HL-60 (cell line): ENCODE results near the gene GSC.

Experiments used
- CTCF ChIP-seq: IDR thresholded peaks from one replicate; pipeline ENCODE4 v1.5.1; 2011; ENCODE audit warnings: low read length, control low read depth, inconsistent platforms; ENCODE audit not compliant: insufficient read depth
- POLR2AphosphoS5 ChIP-seq: IDR thresholded peaks from 2 replicates; pipeline ENCODE4 v1.6.1; 2012; ENCODE audit warnings: low read depth
- REST ChIP-seq: IDR thresholded peaks from 2 replicates; pipeline ENCODE4 v1.6.1; 2012; ENCODE audit warnings: low read depth; ENCODE audit not compliant: insufficient replicate concordance
- SPI1 ChIP-seq: IDR thresholded peaks from 2 replicates; pipeline ENCODE4 v1.6.1; 2012; ENCODE audit warnings: low read depth, mild to moderate bottlenecking, borderline replicate concordance

GRCh38 chr14:94796278-94796677 is 26.4 kb upstream of the GSC start:
- TF ChIP-seq CTCF: no peak
- no peak for TF ChIP-seq POLR2AphosphoS5
- TF ChIP-seq REST: no peak
- no peak for TF ChIP-seq SPI1
